ENCODE data around the gene S1PR5.

The S1PR5 gene

DNA sequence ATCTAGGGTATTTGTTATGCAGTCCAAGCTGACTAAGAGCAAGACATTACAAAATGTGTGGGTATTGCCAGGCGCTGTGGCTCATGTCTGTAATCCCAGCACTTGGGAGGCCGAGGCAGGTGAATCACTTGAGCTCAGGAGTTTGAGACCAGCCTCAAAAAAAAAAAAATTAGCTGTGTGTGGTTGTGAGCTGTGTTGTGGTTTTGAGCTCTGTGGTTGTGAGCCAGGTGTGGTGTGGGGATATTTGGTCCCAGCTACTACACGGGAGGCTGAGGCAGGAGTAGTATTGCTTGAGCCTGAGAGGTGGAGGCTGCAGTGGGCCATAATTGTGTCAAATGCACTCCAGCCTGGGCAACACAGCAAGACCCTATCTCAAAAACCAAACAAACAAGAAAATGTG, 8.5 kb downstream of the S1PR5 start:
- H3K36me3 ChIP-seq (ENCODE audit: low read length): no peaks in the 10 kb centered on the region
- no peaks in the 10 kb centered on the region for H3K9me2 ChIP-seq (replicated peaks; ENCODE audit: insufficient read depth, low read length)
- peaks cover 13% of the 10 kb centered on the region for H3F3A ChIP-seq (ENCODE audit: insufficient read depth)
- H2AFZ ChIP-seq (ENCODE audit: low read depth, low read length, severe bottlenecking): no peak overlapping the region
- H3K9me3 ChIP-seq (ENCODE audit: insufficient read depth, low read length): no peaks in the 10 kb centered on the region
- TF ChIP-seq, protein P1, sequence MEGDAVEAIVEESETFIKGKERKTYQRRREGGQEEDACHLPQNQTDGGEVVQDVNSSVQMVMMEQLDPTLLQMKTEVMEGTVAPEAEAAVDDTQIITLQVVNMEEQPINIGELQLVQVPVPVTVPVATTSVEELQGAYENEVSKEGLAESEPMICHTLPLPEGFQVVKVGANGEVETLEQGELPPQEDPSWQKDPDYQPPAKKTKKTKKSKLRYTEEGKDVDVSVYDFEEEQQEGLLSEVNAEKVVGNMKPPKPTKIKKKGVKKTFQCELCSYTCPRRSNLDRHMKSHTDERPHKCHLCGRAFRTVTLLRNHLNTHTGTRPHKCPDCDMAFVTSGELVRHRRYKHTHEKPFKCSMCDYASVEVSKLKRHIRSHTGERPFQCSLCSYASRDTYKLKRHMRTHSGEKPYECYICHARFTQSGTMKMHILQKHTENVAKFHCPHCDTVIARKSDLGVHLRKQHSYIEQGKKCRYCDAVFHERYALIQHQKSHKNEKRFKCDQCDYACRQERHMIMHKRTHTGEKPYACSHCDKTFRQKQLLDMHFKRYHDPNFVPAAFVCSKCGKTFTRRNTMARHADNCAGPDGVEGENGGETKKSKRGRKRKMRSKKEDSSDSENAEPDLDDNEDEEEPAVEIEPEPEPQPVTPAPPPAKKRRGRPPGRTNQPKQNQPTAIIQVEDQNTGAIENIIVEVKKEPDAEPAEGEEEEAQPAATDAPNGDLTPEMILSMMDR (IDR thresholded peaks at IDR 0.05; ENCODE audit: insufficient read depth, low read length, poor library complexity, severe bottlenecking): no peak
- TF ChIP-seq EZH2phosphoT487 (conservative IDR thresholded peaks at IDR 0.05; ENCODE audit: low read length): no peak
- H3K79me2 ChIP-seq (ENCODE audit: insufficient read depth, low read length): no peaks in the 10 kb centered on the region
- no peak overlapping the region for H3K4me2 ChIP-seq (ENCODE audit: low read depth, low read length, poor library complexity, severe bottlenecking)
- H4K20me1 ChIP-seq (ENCODE audit: low read depth, low read length): no peaks in the 10 kb centered on the region
- H3K4me3 ChIP-seq (ENCODE audit: insufficient read depth, low read length, poor library complexity, severe bottlenecking): no peak overlapping the region
- H3K9ac ChIP-seq (ENCODE audit: low read length): no peak overlapping the region
- H3K27ac ChIP-seq (ENCODE audit: low read depth, low read length): no peak overlapping the region
- no peaks in the 10 kb centered on the region for H3K27me3 ChIP-seq (ENCODE audit: low read length)

DNA sequence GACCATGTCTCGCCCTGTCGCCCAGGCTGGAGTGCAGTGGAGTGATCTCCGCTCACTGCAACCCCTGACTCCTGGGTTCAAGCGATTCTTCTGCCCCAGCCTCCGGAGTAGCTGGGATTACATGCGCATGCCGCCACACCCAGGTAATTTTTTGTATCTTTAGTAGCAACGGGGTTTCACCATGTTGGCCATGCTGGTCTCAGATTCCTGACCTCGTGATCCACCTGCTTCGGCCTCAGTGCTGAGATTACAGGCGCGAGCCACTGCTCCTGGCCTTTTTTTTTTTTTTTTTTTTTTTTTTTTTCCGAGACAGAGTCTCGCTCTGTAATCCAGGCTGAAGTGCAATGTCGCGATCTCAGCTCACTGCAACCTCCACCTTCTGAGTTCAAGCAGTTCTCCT, 9.2 kb downstream of the S1PR5 start:
- H3K9me2 ChIP-seq (replicated peaks; ENCODE audit: insufficient read depth, low read length): no peaks in the 10 kb centered on the region
- peaks cover 16% of the 10 kb centered on the region for H3F3A ChIP-seq (ENCODE audit: insufficient read depth)
- H3K79me2 ChIP-seq (ENCODE audit: insufficient read depth, low read length): no peaks in the 10 kb centered on the region
- H3K36me3 ChIP-seq (ENCODE audit: low read length): no peaks in the 10 kb centered on the region
- no peak overlapping the region for H2AFZ ChIP-seq (ENCODE audit: low read depth, low read length, severe bottlenecking)
- H3K27me3 ChIP-seq (ENCODE audit: low read length): no peaks in the 10 kb centered on the region
- no peak for TF ChIP-seq EZH2phosphoT487 (conservative IDR thresholded peaks at IDR 0.05; ENCODE audit: low read length)
- TF ChIP-seq, protein P1 (IDR thresholded peaks at IDR 0.05; ENCODE audit: insufficient read depth, low read length, poor library complexity, severe bottlenecking): no peak
- H4K20me1 ChIP-seq (ENCODE audit: low read depth, low read length): no peaks in the 10 kb centered on the region
- no peak overlapping the region for H3K4me2 ChIP-seq (ENCODE audit: low read depth, low read length, poor library complexity, severe bottlenecking)
- H3K4me3 ChIP-seq (ENCODE audit: insufficient read depth, low read length, poor library complexity, severe bottlenecking): no peak overlapping the region
- no peak overlapping the region for H3K9ac ChIP-seq (ENCODE audit: low read length)
- H3K27ac ChIP-seq (ENCODE audit: low read depth, low read length): no peak overlapping the region
- H3K9me3 ChIP-seq (ENCODE audit: insufficient read depth, low read length): no peaks in the 10 kb centered on the region

DNA sequence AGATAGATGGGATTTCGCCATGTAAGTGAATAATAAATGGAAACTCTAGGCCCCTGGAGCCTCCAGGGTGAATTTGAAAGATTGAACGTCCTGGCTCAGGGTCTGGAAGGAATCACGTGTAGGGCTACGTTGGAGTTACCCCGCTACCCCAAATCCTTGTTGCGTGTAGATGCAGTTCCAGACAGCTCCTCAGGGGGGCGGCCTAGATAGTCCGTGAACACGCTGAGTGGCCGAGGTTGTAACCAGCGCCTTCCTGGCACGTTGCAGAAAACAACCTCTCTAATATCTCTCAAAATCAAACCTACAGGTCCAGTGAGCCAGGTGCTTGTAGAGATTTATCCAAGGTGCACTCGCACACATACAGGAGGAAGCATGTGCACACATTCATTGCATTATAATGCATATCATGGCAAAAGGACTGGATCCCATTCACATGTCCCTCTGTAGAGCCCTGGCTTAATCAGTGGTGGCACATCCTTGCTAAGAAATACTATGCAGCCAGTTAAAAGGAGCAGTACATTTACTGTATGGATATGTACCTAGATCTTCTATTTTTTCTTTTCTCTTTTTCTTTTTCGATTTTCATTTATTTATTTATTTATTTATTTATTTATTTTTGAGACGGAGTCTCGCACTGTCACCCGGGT, 11.5 kb downstream of the S1PR5 start:
- no peak overlapping the region for H2AFZ ChIP-seq (ENCODE audit: low read depth, low read length, severe bottlenecking)
- peaks cover 16% of the 10 kb centered on the region for H3F3A ChIP-seq (ENCODE audit: insufficient read depth)
- H3K9me2 ChIP-seq (replicated peaks; ENCODE audit: insufficient read depth, low read length): no peaks in the 10 kb centered on the region
- no peak overlapping the region for H3K4me3 ChIP-seq (ENCODE audit: insufficient read depth, low read length, poor library complexity, severe bottlenecking)
- H3K4me2 ChIP-seq (ENCODE audit: low read depth, low read length, poor library complexity, severe bottlenecking): no peak overlapping the region
- H4K20me1 ChIP-seq (ENCODE audit: low read depth, low read length): no peaks in the 10 kb centered on the region
- no peak for TF ChIP-seq EZH2phosphoT487 (conservative IDR thresholded peaks at IDR 0.05; ENCODE audit: low read length)
- TF ChIP-seq, protein P1 (IDR thresholded peaks at IDR 0.05; ENCODE audit: insufficient read depth, low read length, poor library complexity, severe bottlenecking): peak; percentile 55
- H3K9me3 ChIP-seq (ENCODE audit: insufficient read depth, low read length): no peaks in the 10 kb centered on the region
- H3K79me2 ChIP-seq (ENCODE audit: insufficient read depth, low read length): peaks cover 17% of the 10 kb centered on the region
- H3K36me3 ChIP-seq (ENCODE audit: low read length): no peaks in the 10 kb centered on the region
- no peak overlapping the region for H3K9ac ChIP-seq (ENCODE audit: low read length)
- no peak overlapping the region for H3K27ac ChIP-seq (ENCODE audit: low read depth, low read length)
- H3K27me3 ChIP-seq (ENCODE audit: low read length): no peaks in the 10 kb centered on the region

All from SU-DHL-6 (cell line).